Mesenchymal stem cell (in vitro differentiated cells and primary cell): Measurements from ENCODE around the gene SHLD2.
"Not testable (repeated sequence)": the region's sequence is repeated elsewhere in the genome, so short reads cannot be mapped to it uniquely, and the experiment has no call there.

ENCODE experiments used
- DNase-seq: peaks from one replicate; pipeline ENCODE4 v3.0.0-alpha.2; 2013
- H2AFZ ChIP-seq: one replicate; pipeline ENCODE4 v1.6.1; 2013; ENCODE audit warnings: low read depth, mild to moderate bottlenecking, control low read depth, inconsistent platforms, low read length, moderate library complexity
- H2AK5ac ChIP-seq: 2 replicates; pipeline ENCODE4 v1.6.1; 2013; ENCODE audit warnings: low read length, moderate library complexity, mild to moderate bottlenecking, inconsistent platforms; ENCODE audit not compliant: severe bottlenecking
- H2BK120ac ChIP-seq: one replicate; pipeline ENCODE4 v1.6.1; 2013; ENCODE audit warnings: low read depth, mild to moderate bottlenecking, inconsistent platforms, low read length, moderate library complexity
- H2BK12ac ChIP-seq, 2 experiments: one replicate each; pipeline ENCODE4 v1.6.1; 2013; ENCODE audit warnings: inconsistent platforms in 2 of 2, low read length in 2 of 2, mild to moderate bottlenecking in 2 of 2, moderate library complexity in 2 of 2, control low read depth in 1 of 2
- H2BK15ac ChIP-seq: one replicate; pipeline ENCODE4 v1.6.1; 2013; ENCODE audit warnings: mild to moderate bottlenecking, low read depth, inconsistent platforms; ENCODE audit not compliant: poor library complexity, severe bottlenecking
- H2BK5ac ChIP-seq: 2 replicates; pipeline ENCODE4 v1.6.1; 2013; ENCODE audit warnings: low read depth, mild to moderate bottlenecking, low read length, control low read depth, inconsistent platforms; ENCODE audit not compliant: poor library complexity, severe bottlenecking
- H3K14ac ChIP-seq, 2 experiments: one replicate each; pipeline ENCODE4 v1.6.1; 2013; ENCODE audit warnings: inconsistent platforms in 2 of 2, low read length in 2 of 2, control low read depth in 1 of 2, mild to moderate bottlenecking in 1 of 2, moderate library complexity in 1 of 2
- H3K18ac ChIP-seq, 2 experiments: one replicate each; pipeline ENCODE4 v1.6.1; 2013; ENCODE audit warnings: inconsistent platforms in 2 of 2, low read length in 2 of 2, control low read depth in 1 of 2, low read depth in 1 of 2, mild to moderate bottlenecking in 1 of 2
- H3K23ac ChIP-seq, 2 experiments: one replicate each; pipeline ENCODE4 v1.6.1; 2013; ENCODE audit warnings: inconsistent platforms in 2 of 2, low read length in 2 of 2, mild to moderate bottlenecking in 2 of 2, moderate library complexity in 2 of 2, control low read depth in 1 of 2
- H3K27ac ChIP-seq: 2 replicates; pipeline ENCODE4 v1.5.1; 2013; ENCODE audit warnings: mild to moderate bottlenecking, moderate library complexity, low read length, control low read depth, inconsistent platforms; ENCODE audit not compliant: poor library complexity, severe bottlenecking
- H3K27me3 ChIP-seq, 2 experiments: 2 replicates each; pipeline versions ENCODE4 v1.6.1 to v1.7.0; 2013; ENCODE audit warnings: low read length in 2 of 2, mild to moderate bottlenecking in 2 of 2, moderate library complexity in 2 of 2, control low read depth in 1 of 2, inconsistent platforms in 1 of 2; ENCODE audit not compliant: control insufficient read depth in 1 of 2, insufficient read depth in 1 of 2
- H3K36me3 ChIP-seq, 2 experiments: 2 replicates each; pipeline versions ENCODE4 v1.6.1 to v1.7.0; 2013; ENCODE audit warnings: low read length in 2 of 2, control low read depth in 1 of 2, inconsistent platforms in 1 of 2, low read depth in 1 of 2, mild to moderate bottlenecking in 1 of 2; ENCODE audit not compliant: insufficient read depth in 2 of 2, control insufficient read depth in 1 of 2
- H3K4ac ChIP-seq, 2 experiments: one replicate each; pipeline ENCODE4 v1.6.1; 2013; ENCODE audit warnings: inconsistent platforms in 2 of 2, low read length in 2 of 2, mild to moderate bottlenecking in 2 of 2, moderate library complexity in 2 of 2, control low read depth in 1 of 2, low read depth in 1 of 2
- H3K4me1 ChIP-seq: 2 replicates; pipeline ENCODE4 v1.6.1; 2013; ENCODE audit warnings: low read depth, low read length, control low read depth; ENCODE audit not compliant: control insufficient read depth, insufficient read depth
- H3K4me2 ChIP-seq: 2 replicates; pipeline ENCODE4 v1.6.1; 2013; ENCODE audit warnings: low read length, mild to moderate bottlenecking, inconsistent platforms; ENCODE audit not compliant: poor library complexity, severe bottlenecking
- H3K4me3 ChIP-seq, 2 experiments: 2 replicates each; pipeline versions ENCODE4 v1.5.1 to v1.7.0; 2013; ENCODE audit warnings: low read length in 2 of 2, mild to moderate bottlenecking in 2 of 2, control low read depth in 1 of 2, low read depth in 1 of 2; ENCODE audit not compliant: insufficient read depth in 1 of 2
- H3K79me1 ChIP-seq: replicated peaks from 2 replicates; pipeline ENCODE4 v1.6.1; 2013; ENCODE audit warnings: mild to moderate bottlenecking, control low read depth, low read length, inconsistent platforms; ENCODE audit not compliant: poor library complexity, severe bottlenecking
- H3K9ac ChIP-seq: 2 replicates; pipeline ENCODE4 v1.7.0; 2013; ENCODE audit warnings: mild to moderate bottlenecking, low read length, moderate library complexity
- H3K9me3 ChIP-seq: 2 replicates; pipeline ENCODE4 v1.7.0; 2013; ENCODE audit warnings: mild to moderate bottlenecking, low read length; ENCODE audit not compliant: control insufficient read depth
- H4K8ac ChIP-seq: one replicate; pipeline ENCODE4 v1.6.1; 2013; ENCODE audit warnings: inconsistent platforms, mild to moderate bottlenecking, low read length, moderate library complexity
- H4K91ac ChIP-seq: one replicate; pipeline ENCODE4 v1.6.1; 2013; ENCODE audit warnings: mild to moderate bottlenecking, low read length, inconsistent platforms
- WGBS: methylation state at CpG from one replicate; pipeline ENCODE4 v1.1.7; 2013; ENCODE audit warnings: mixed read lengths; 5-methylcytosine and 5-hydroxymethylcytosine counted together

The SHLD2 gene

DNA sequence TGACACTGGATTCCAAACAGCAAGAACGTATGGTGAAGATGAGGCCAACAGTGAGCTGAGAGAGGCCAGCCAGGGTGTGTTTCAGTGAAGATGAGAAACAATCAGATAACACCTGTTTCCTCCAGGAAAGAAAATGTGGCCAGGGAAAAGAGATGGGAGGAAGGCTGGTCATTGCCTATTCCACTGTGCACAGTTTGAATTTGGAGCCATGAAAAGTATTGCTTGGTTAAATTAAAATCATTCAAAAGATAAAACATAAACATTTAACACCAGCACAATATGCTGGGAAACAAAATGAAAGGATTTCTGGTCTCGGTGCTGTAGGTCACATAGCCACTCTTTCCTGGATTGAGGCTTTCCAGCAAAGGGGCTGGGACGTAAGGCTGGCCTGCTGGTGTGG, 130.1 kb downstream of the SHLD2 start, which contains the start of gene NUTM2A:
NUTM2A (plus strand) TSS at position 301 of the 400 bp plus-strand sequence. CDS start 383 bp downstream, outside the sequence.
- not testable (repeated sequence) for H2BK12ac ChIP-seq, H2AFZ ChIP-seq, H3K4ac ChIP-seq, H3K14ac ChIP-seq, DNase-seq, H3K4me3 ChIP-seq, H2AK5ac ChIP-seq, H2BK120ac ChIP-seq, H3K27ac ChIP-seq, H4K91ac ChIP-seq, H3K9ac ChIP-seq, H3K18ac ChIP-seq, H2BK5ac ChIP-seq, H3K27me3 ChIP-seq, H3K79me1 ChIP-seq, H3K23ac ChIP-seq, H2BK15ac ChIP-seq, H3K4me2 ChIP-seq, H4K8ac ChIP-seq, H3K36me3 ChIP-seq, H3K4me1 ChIP-seq, H3K9me3 ChIP-seq
- WGBS: no CpG with 5 or more reads among the region's 3 CpGs

GRCh38 chr10:87228247-87228646, 133.2 kb downstream of the SHLD2 start:
- H3K36me3 ChIP-seq, H3K9ac ChIP-seq, DNase-seq, H3K4ac ChIP-seq, H3K27me3 ChIP-seq, H3K18ac ChIP-seq, H4K91ac ChIP-seq, H2AK5ac ChIP-seq, H3K14ac ChIP-seq, H3K4me1 ChIP-seq, H2AFZ ChIP-seq, H2BK12ac ChIP-seq, H3K27ac ChIP-seq, H3K79me1 ChIP-seq, H3K9me3 ChIP-seq, H2BK15ac ChIP-seq, H3K23ac ChIP-seq, H3K4me3 ChIP-seq, H4K8ac ChIP-seq, H2BK120ac ChIP-seq, H2BK5ac ChIP-seq, H3K4me2 ChIP-seq: not testable (repeated sequence)
- no CpG with 5 or more reads among the region's 20 CpGs for WGBS

- H4K8ac ChIP-seq, H3K27me3 ChIP-seq, DNase-seq, H3K18ac ChIP-seq, H3K4me3 ChIP-seq, H2BK120ac ChIP-seq, H2BK5ac ChIP-seq, H2BK15ac ChIP-seq, H3K79me1 ChIP-seq, H2BK12ac ChIP-seq, H4K91ac ChIP-seq, H3K4me2 ChIP-seq, H2AFZ ChIP-seq, H3K23ac ChIP-seq, H3K4me1 ChIP-seq, H3K9me3 ChIP-seq, H3K14ac ChIP-seq, H3K27ac ChIP-seq, H3K4ac ChIP-seq, H3K9ac ChIP-seq, H3K36me3 ChIP-seq, H2AK5ac ChIP-seq: not testable (repeated sequence)
- WGBS: 98% methylated on average over 7 of the region's 9 CpGs
Measured at GRCh38 chr10:87229211-87229610, 134.2 kb downstream of the SHLD2 start.

GRCh38 chr10:87234854-87235253, 139.8 kb downstream of the SHLD2 start:
- not testable (repeated sequence) for H3K27ac ChIP-seq, H3K23ac ChIP-seq, H3K4me3 ChIP-seq, H2BK12ac ChIP-seq, H3K9me3 ChIP-seq, H3K4me2 ChIP-seq, H2AFZ ChIP-seq, H3K18ac ChIP-seq, H3K9ac ChIP-seq, H4K8ac ChIP-seq, H2BK5ac ChIP-seq, H3K27me3 ChIP-seq, H3K79me1 ChIP-seq, H3K36me3 ChIP-seq, H4K91ac ChIP-seq, H2AK5ac ChIP-seq, H3K14ac ChIP-seq, H3K4ac ChIP-seq, H2BK15ac ChIP-seq, H2BK120ac ChIP-seq, DNase-seq, H3K4me1 ChIP-seq
- WGBS: 100% methylated on average over 1 of the region's 7 CpGs
